GM21737 (cell line): Measurements from ENCODE around the gene KANSL2.
A peak's percentile ranks its signal among the peaks of the same experiment; 100 is the strongest.
"Not testable (repeated sequence)": the region's sequence is repeated elsewhere in the genome, so short reads cannot be mapped to it uniquely, and the experiment has no call there.

ENCODE experiments used
- ATAC-seq: cut with Tn5 transposase; IDR thresholded peaks from one replicate; pipeline ENCODE4 v1.9.1; 2021; ENCODE audit warnings: mild to moderate bottlenecking, moderate library complexity; ENCODE audit not compliant: unreplicated experiment

Gene KANSL2, protein sequence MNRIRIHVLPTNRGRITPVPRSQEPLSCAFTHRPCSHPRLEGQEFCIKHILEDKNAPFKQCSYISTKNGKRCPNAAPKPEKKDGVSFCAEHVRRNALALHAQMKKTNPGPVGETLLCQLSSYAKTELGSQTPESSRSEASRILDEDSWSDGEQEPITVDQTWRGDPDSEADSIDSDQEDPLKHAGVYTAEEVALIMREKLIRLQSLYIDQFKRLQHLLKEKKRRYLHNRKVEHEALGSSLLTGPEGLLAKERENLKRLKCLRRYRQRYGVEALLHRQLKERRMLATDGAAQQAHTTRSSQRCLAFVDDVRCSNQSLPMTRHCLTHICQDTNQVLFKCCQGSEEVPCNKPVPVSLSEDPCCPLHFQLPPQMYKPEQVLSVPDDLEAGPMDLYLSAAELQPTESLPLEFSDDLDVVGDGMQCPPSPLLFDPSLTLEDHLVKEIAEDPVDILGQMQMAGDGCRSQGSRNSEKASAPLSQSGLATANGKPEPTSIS

DNA sequence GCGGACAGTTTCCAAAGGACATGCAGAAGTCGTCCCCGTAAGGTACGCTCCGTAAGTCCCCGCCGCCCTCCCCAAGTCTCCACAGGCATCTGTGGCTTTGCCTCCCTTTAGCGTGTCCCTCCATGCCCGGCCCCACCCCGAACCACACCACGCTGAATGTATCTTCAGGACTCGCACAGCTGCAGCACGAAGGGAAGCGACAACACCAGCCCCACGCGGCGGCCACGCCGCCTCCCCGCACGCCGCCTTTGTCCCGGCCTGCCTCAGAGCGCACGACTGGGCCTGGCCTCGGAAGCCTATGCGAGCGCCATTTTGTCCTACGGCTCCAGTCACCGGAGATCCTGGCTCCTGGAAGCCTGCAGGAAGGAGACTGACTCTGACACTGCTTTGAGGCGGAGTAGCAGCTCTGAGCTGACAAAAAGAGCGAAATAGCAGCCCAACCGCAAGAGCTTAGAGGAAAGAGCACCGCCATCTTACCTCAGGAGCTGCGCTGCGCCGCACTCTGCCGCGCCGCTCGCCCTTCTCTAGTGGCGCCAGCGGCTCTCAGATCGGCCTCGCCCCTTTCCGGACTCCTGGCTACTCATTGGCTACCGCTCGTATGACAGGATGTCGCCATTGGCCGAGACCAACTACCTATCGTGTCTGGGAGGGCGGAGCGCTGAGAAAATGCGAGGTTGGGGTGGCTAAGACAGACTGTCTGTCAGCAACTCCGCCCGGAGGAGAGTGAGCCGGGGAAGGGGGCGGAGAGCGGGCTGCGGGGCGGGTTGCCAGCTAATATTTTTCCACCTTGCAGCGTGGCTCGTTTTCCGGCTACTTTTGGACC is at the start of gene KANSL2:
TSS of gene KANSL2 (minus strand) at position 529 of the 823 bp plus-strand sequence. CDS start 606 bp downstream, outside the sequence.
- ATAC-seq, result peak; percentile 97

- no peak for ATAC-seq
Observed at GRCh38 chr12:48728807-48729206, 46.8 kb upstream of the KANSL2 start.

DNA sequence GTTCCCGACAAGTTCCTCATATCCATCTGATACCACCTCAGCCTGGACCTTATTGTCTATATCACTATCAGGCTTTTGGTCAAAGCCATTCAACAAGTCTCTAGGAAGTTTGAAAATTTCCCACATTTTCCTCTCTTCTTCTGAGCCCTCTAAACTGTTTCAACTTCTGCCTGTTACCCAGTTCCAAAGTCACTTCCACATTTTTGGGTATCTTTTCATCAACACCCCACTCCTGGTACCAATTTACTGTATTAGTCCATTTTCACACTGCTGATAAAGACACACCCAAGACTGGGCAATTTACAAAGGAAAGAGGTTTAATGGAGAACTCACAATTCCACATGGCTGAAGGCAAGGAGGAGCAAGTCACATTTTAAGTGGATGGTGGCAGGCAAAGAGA is 38.7 kb upstream of the KANSL2 start:
- not testable (repeated sequence) for ATAC-seq

- not testable (repeated sequence) for ATAC-seq
Observed at GRCh38 chr12:48720171-48720570, 38.1 kb upstream of the KANSL2 start.

DNA sequence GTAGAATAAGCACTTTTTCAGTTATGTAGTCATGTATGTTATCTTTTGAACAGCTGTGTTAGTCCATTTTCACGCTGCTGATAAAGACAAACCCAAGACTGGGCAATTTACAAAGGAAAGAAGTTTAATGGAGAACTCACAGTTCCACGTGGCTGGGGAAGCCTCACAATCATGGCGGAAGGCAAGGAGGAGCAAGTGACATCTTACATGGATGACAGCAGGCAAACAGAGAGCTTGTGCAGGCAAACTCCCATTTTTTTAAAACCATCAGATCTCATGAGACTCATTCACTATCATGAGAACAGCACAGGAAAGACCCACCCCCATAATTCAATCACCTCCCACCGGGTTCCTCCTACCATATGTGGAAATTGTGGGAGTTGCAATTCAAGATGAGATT is 37.0 kb upstream of the KANSL2 start:
- ATAC-seq, result not testable (repeated sequence)

GRCh38 chr12:48717252-48717695 is 35.2 kb upstream of the KANSL2 start:
- no peak for ATAC-seq

DNA sequence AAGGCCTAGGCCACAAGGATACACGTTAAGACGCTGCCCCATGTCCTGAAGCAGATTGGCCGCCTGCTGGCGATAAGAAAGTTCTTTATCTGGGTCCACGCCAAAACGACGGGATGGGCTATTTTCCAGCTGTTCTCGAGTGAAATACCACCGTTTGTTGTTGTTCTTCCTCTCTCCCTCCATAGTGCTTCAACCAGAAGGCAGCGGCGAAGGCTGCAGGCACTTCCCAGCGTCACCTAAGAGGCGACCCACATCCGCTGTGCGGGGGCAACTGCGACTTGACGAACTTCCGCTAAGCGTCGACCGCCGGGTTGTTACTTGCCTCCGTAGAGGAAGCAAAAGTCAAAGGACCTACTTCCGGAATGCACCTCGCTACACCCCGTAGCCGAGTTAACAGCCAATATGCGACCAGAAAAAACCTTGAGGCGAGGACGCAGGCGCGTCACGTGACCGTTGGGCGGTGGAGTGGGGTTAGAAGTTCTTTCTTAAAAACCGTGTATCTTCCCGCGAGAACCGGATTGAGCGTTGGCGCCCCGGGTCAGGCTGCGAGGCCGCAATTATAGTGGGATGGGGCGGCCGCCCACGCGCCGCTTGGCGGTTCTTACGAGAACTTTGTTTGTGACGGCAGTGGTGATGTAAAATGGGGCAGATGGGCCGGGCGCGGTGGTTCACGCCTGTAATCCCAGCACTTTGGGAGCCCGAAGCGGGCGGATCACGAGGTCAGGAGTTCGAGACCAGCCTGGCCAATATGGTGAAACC is 34.6 kb upstream of the KANSL2 start, which contains the start of gene CCNT1:
TSS of gene CCNT1 (minus strand) at position 215 of the 759 bp plus-strand sequence. CDS start at position 183, 32 bp downstream.
- ATAC-seq, result peak; percentile 97

DNA sequence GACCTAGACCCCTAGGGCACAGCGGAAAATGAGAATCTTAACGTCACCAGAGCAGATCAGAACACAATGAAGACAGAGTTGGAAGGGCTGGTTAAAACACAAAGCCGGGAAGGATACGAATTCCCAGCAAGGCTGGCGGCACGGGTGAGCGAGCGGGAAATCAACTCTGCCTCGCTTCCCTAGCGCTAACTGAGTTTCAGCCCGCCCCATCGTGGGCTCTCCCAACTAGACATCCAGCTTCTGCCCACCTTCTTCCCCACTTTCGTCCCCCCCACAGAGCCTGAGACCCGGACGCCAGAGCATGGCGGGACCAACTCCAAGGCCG is 34.1 kb upstream of the KANSL2 start:
- ATAC-seq, result no peak

- no peak for ATAC-seq
Observed at GRCh38 chr12:48712209-48712608, 30.2 kb upstream of the KANSL2 start.

- not testable (repeated sequence) for ATAC-seq
Observed at GRCh38 chr12:48698822-48699221, 16.8 kb upstream of the KANSL2 start.

DNA sequence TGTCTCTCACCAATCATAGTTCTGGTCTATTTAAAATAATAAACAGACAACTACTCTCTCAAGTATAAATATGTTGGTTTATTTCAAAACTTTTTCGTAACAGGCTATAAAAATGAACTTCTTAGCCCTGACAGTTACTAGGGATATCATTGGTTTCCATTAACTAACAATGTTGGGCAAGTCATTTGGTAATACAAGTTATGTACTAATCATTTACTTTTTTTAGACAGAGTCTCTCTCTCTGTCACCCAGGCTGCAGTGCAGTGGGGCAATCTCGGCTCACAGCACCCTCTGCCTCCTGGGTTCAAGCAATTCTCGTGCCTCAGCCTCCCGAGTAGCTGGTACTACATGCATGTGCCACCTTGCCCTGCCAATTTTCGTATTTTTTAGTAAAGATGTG is 14.6 kb upstream of the KANSL2 start:
- ATAC-seq, result no peak

DNA sequence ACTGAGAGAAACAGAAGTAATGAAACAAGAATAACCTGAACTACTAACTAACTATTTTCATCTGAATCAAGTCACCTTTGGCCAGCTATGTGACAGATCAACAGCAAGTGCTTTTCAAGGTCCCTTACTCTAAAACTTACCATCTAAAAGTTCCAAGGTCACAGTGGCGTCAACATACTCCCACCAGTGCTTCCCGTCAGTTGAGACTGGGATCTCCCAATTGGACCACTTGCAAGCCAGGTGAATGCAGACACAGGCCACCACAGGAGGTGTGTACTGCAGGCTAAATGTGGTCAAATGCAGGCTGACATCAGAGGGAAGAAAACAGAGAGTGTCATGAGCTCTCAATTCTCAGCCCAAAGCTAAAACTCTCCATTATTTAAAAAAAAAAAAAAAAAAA is 13.8 kb upstream of the KANSL2 start:
- ATAC-seq, result no peak

- ATAC-seq, result no peak
Observed at GRCh38 chr12:48694038-48694437, 12.0 kb upstream of the KANSL2 start.

DNA sequence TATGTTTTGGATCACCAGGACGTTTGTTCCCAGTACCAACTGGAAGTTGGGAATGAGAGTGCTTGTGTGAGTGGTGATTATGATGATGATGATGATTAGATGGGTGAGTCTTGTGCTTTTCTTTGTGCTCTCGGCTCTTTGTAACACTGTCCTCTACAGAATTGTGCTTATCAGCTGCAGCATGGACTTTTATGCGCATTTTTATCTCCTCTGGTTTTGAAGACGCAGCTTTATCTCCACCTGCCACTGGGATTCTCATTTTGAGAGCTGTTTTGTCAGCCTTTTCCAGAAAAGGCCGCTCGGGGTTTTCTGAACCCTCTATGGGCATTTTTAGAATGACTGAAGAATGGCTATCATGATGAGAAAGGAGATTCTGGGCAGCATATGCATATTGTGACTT is 11.5 kb upstream of the KANSL2 start:
- no peak for ATAC-seq

DNA sequence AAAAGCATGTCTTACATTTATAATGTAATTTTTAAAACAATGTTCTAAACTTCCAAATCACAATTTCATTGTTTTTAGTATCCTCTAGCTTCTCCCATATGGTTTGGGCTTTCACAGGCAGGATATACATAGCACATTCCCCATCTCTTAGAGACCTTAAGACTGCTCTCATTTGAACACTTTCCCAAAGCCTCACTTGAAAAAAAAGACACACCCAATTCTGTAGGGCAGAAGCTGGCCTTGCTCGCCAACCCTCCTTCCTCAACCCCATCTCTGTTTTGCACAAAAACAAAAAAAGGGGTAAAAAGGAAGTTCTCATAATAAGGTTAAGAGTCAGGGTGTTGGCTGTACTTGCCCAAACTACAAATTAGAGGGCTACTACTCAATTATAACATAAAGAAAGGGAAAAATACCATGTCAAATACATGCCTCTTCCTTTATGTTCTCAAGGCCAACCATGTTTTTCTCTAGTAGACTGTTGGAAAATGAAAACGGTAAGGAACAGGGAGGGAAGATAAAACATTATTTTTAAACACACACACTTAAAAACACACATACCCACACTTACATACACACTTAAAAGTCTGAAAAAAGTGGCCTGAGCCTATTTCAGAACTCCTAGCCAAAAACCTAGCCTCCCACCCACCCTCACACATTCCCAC is 9.9 kb upstream of the KANSL2 start:
- no peak for ATAC-seq

GRCh38 chr12:48690990-48691389 is 9.0 kb upstream of the KANSL2 start:
- no peak for ATAC-seq

GRCh38 chr12:48690436-48690835 is 8.4 kb upstream of the KANSL2 start:
- ATAC-seq, result no peak

DNA sequence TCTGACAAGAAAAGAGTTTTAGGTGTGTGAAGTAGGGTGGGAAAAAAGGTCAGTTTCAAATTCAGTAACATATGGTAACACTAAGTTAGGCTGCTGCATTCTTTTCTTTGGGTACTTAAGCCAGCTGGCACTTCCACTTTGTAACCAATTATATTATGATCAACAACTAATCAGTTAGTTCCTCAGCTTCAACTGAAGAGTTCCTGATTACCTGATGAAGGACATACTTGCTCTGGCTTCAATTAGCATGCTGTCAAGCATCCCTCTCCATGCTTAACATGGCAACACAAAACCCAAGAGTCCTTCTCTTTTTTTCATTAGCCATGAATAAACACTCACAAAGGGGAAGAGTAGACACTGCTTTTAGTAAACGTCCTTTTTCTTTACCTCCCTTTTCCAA is 6.8 kb upstream of the KANSL2 start:
- no peak for ATAC-seq

DNA sequence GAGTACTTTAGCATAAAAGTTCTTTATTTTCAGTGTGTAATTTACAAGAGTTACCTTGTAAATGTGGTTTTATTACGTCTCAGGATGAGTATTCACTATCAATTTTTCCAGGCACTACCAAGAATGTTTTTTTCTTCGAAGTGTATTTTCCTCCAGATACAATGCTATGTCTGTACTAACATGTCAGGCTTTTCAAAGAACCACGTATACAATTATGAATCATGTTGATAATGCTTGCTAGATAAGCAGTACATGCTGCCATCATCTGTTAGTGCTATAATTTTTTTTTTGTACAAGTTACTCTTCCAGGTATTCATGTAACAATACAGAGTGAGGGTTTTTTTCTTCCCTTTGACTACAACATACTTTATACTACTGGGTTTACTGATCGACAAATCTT is 5.6 kb upstream of the KANSL2 start:
- ATAC-seq, result no peak

- no peak for ATAC-seq
Observed at GRCh38 chr12:48686615-48687334, 4.7 kb upstream of the KANSL2 start.
